GM12874 (cell line): Measurements from ENCODE around the gene CD28.

Source experiments
- CTCF ChIP-seq: IDR thresholded peaks from 2 replicates; pipeline ENCODE4 v1.5.1; 2011; ENCODE audit warnings: low read depth, mild to moderate bottlenecking, control low read depth, low read length, moderate library complexity; ENCODE audit not compliant: insufficient read depth

Gene CD28

DNA sequence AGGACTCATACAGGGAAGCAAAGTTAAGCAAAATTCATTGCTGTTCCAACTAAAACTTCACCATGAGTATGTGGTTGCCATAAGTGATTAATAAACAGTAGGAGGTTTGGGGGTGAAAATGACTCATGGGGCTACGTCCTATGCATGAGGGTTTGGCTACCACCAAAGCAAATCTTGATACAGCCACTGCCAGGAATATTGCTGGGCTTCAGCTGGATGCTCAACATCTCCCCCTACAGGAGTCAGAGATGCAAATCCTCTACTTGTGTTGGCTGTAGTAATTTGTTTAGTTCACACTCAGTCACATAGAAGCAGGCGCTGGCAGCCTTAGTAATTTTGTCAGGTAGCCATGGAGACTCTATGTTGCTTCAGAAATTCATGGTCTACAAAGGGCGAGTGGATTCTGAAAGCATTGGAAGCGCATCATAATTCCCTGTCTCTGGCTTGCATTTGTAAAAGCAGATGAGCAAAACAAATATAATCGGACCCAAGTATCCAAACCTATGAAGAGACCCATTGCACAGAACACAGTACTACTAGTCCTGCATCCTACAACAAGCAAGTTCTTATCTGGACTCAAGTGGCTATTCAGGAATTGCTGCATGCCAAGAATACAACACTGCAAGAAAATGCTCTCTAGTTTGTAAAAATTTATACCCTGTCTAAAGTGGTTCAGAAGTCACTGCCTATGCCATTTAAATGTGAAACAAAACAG lies 76.0 kb downstream of the CD28 start:
- peak; percentile 80 for TF ChIP-seq CTCF

DNA sequence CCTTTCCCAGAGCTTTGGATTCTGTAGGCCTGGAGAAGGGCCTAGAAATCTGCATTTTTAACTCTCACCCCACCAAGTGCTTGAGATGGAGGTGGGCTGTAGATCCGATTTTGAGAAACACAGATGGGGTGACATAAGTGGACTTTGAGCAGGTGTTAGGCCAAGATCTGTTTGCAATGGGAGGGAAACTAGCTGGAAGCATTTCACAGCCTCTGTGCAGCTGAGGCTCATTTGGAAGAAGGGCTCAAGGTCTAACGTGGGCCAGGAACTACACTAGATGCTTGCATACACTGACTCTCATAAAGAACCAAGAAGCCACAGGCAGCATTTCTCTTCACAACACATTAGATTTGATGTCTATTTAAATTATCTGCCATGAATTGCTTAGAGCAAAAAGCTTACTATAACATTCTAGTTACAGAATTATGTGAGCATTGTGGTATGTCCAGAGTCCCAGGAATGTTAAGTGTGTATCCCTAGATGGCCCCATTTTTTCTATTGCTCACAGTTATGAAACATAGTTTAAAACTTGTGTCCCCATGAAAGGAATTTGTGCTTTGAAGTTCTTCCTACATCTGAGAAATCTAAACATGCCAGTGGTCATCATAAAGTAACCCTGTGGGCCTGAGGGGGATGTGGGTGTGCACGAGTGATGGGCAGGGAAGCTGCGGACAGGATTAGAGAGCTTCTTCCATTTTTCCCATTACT lies 77.2 kb downstream of the CD28 start:
- no peak for TF ChIP-seq CTCF

- TF ChIP-seq CTCF: no peak
Observed at GRCh38 chr2:203786549-203787351, 80.3 kb downstream of the CD28 start.

DNA sequence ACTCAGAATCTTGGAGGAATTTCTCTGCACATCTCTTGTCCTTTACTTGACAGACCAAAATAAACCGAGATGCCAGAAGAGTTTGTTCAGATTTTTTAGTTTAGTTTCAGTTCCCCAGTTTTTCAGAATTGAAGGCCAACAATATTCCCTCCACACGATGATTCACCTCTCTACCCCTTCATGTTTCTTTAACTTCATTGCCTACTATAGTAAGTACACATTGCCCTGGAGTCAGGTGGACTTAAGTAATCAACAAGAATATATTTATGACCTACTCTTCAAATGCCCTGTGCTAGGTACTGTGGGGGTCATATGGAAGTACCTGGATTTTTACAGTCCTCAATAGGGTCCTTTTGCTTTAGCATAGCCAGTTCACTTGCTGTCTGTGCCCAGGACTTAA lies 81.5 kb downstream of the CD28 start:
- TF ChIP-seq CTCF: no peak
